WERI-Rb-1 (cell line): Measurements from ENCODE around the gene P2RX2.

Experiments used
- DNase-seq: peaks from one replicate; pipeline ENCODE4 v3.0.0-alpha.2; 2020
- H3K27ac ChIP-seq: fragments of 250-450 bp; sonication (Bioruptor Pico); 2 replicates; pipeline ENCODE4 v1.5.1; 2020; ENCODE audit warnings: mild to moderate bottlenecking, moderate library complexity
- H3K27me3 ChIP-seq: fragments of 250-450 bp; sonication (Bioruptor Pico); 2 replicates; pipeline ENCODE4 v1.5.1; 2021; ENCODE audit warnings: mild to moderate bottlenecking, low read depth, moderate library complexity; ENCODE audit not compliant: insufficient read depth, severe bottlenecking
- H3K36me3 ChIP-seq: fragments of 250-450 bp; sonication (Bioruptor Pico); 2 replicates; pipeline ENCODE4 v1.5.1; 2020; ENCODE audit warnings: mild to moderate bottlenecking, moderate library complexity
- H3K4me3 ChIP-seq: 2 replicates; pipeline ENCODE4 v1.5.1; 2011; ENCODE audit warnings: low read depth, mild to moderate bottlenecking, control low read depth, low read length
- H3K9me3 ChIP-seq: fragments of 250-450 bp; sonication (Bioruptor Pico); 2 replicates; pipeline ENCODE4 v1.5.1; 2021; ENCODE audit warnings: mild to moderate bottlenecking, moderate library complexity; ENCODE audit not compliant: severe bottlenecking
- CTCF ChIP-seq: IDR thresholded peaks from 2 replicates; pipeline ENCODE4 v1.5.1; 2011; ENCODE audit warnings: low read depth, mild to moderate bottlenecking, control low read depth, inconsistent platforms, low read length

Gene P2RX2

GRCh38 chr12:132634411-132634990 lies 15.9 kb downstream of the P2RX2 start:
- Histone ChIP-seq H3K4me3 (no peak overlapping the region), H3K27ac (no peak overlapping the region), H3K36me3 (peaks cover 100% of the 10 kb centered on the region), H3K27me3 (no peaks in the 10 kb centered on the region), H3K9me3 (no peaks in the 10 kb centered on the region)
- no peak for TF ChIP-seq CTCF
- no peak for DNase-seq

DNA sequence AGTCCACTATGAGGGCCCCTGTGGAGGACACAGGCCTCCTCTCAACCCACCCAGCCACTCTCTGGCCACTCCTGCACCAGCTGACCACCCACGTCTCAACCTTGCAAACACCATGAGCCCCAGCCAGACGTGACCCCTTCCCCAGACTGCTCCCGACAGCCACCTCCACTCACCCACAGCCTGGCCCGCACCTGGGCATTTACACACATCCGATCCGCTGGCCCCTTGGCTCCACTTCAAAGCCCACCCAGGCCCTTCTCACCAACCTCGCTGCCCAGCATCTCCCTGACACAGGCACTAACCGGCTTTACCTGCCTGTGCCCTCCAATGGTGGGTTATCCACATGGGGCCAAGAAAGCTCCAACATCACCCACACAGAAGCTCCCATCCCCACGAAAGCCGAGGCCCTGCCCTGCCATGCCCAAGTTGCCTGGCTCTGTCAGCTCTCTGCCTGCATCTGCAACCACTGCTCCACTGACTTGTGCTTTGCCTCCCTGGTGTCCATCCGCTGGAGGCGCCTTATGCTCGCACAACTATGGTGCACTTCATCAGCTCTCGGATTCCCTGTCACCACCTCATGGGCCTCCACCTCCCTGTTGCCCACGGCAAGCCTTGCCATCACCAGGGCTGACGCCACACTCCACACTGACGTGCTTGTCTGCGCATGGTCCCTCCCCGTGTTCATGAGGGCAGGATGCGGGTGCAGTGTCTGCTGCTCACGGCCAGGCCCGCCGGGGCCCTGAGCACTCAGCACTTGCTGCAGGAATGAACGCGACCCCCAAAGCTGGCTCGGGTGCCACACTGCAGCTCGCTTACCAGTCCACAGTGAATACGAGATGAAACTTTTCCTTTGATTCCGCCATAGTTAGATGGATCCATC lies 16.7 kb downstream of the P2RX2 start:
- Histone ChIP-seq H3K27ac (no peak overlapping the region), H3K4me3 (no peak overlapping the region), H3K9me3 (no peaks in the 10 kb centered on the region), H3K36me3 (peaks cover 97% of the 10 kb centered on the region), H3K27me3 (no peaks in the 10 kb centered on the region)
- TF ChIP-seq CTCF = no peak
- no peak for DNase-seq

DNA sequence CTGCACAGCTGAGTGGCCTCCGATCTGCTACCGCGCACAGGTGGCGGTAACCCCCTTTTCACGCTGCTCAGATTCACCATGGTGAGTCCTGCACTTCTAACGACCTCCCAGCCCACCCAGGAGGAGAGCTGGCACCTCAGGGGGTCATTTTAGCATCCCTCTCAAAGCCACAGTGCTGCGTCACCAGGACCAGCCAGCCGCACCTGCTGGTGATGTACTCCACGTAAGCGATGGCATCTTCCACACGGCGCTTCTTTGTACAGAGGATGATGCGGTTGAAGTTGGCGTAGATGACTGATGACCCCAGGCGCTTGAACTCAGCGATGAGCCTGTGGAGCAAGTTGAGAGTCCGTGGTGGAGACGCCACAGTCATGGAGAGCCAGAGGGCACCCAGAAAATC lies 19.2 kb downstream of the P2RX2 start:
- no peaks in the 10 kb centered on the region for H3K9me3 ChIP-seq
- DNase-seq = no peak
- H3K27me3 ChIP-seq = no peaks in the 10 kb centered on the region
- H3K27ac ChIP-seq = no peak overlapping the region
- peaks cover 97% of the 10 kb centered on the region for H3K36me3 ChIP-seq
- H3K4me3 ChIP-seq = no peak overlapping the region
- no peak for TF ChIP-seq CTCF

DNA sequence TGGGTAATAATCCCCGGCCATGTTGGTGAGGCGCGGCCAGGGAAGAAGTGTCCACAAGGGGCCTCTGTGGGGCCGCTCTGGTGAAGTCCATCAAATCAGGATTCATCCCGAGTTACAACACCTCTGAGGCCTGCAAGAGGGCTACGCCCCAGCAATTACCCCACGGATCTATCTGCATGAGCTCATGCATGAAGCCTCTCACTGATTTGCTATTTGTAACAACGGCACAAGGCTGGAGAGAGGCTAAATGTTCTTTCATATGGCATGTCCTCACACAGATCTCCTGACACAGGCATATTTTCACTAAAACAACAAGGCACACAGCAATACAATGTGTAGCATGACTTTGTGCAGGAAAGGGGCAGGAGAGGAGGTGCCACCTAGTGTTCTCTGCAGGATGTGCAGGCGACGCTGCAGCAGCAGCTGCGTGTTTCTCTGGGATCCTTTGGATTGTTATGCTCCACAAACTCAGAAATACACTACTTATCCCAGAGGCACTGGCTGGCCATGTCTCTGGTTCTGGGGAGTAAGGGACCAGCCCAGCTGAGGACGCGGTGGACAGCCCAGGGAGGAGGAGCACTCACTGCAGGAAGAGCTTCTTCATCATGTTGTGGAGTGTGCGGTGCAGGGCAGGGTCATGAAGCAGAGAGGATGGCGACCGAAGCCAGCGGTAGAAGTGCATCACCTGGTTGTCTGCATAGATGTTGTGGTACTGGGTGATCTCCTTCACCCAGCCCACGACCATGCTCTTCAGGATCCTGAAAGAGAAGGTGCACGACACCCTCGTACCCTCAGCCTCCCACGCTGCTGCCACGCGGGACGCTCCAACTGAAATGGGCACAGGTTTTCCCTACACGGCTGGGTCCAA lies 20.2 kb downstream of the P2RX2 start:
- peak; percentile 93 for TF ChIP-seq CTCF
- Histone ChIP-seq H3K36me3 (peaks cover 97% of the 10 kb centered on the region), H3K9me3 (no peaks in the 10 kb centered on the region), H3K27ac (no peak overlapping the region; the same call in 1 of the 2 replicates), H3K27me3 (no peaks in the 10 kb centered on the region), H3K4me3 (no peak overlapping the region)
- peak; percentile 60 for DNase-seq

DNA sequence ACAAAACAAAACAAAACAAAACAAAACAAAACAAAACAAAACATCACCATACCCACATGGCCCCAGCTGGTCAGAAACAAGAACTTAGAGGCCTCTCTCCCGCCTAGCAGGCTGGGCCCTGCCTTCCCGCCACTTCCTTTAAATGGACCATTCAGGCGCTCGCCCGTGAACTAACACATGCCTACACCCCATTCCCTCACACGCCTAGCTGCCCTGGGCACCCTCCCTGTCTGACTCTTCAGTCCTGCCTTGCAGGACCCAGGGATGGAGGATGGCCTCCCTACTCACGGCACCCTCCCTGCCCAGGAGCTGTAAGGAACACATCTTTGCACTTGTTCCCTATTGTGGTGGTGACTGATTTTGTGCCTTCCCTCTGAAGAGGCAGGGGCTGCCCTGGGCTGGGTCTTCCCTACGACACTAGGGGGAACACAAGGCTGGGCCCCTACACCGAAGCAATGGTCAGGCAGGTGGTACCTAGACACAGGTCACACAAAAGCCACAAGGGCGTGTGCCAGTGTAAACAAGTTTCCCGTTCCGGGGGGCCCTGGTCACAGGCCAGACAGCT lies 21.5 kb downstream of the P2RX2 start:
- DNase-seq = no peak
- no peak for TF ChIP-seq CTCF
- Histone ChIP-seq H3K36me3 (peaks cover 88% of the 10 kb centered on the region), H3K27ac (no peak overlapping the region), H3K9me3 (no peaks in the 10 kb centered on the region), H3K4me3 (no peak overlapping the region), H3K27me3 (no peaks in the 10 kb centered on the region)
